SH-SY5Y (cell line): ENCODE data around the gene PARP11.

Experiments
- GATA2 ChIP-seq: IDR thresholded peaks from 2 replicates; pipeline ENCODE4 v1.6.1; 2011; ENCODE audit warnings: mild to moderate bottlenecking, low read depth, low read length
- GATA3 ChIP-seq: IDR thresholded peaks from 2 replicates; pipeline ENCODE4 v1.6.1; 2011; ENCODE audit warnings: low read depth, mild to moderate bottlenecking, low read length, moderate library complexity

DNA sequence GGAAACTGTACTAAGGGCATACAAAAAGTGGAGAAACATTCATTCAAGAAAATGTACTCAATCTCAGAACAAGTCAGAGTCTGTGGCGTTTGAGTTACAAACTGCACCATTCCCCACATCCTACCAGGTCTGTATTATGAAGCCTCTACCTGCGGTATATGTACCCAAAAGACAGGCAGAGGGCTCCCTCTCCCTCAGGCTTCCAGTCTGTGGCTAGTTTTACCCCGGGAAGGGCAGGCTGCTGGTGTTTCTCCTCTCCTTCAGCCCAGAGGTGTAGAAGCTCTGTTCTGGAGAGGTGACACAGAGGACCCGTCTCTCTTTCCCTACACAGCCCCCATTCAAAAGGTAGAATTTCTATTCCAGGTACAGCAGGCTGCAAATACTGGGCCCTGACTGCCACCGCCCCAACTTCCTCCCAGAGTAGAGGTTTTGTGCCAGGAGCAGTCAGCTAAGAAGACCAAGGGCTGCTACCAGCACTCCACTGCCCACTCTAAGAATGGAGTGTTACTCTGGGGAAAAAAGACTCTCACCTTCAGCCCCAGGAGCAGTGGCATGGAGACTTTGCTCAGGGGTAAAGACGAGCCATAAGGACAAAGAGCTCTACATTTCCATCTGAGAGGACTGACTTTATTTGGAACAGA is 39.4 kb downstream of the PARP11 start:
- TF ChIP-seq GATA2 = no peak
- TF ChIP-seq GATA3 = no peak
